K562 (cell line): ENCODE data around the gene NOD1. TPM values are rescaled to one million over a fixed set of nuclear protein-coding genes. Genes with fewer than 3 reads are reported as not detected.

ENCODE experiments used
- ATAC-seq: fragments of 200-7000 bp; cut with Tn5 transposase; 3 replicates; pipeline ENCODE4 v1.9.1; 2020; ENCODE audit warnings: moderate library complexity
- BruUV-seq: library from RNA; stranded (reverse); fragments of 400-500 nt; replicated peaks from 2 replicates; lab custom pipeline; 2021; lab: Mats Ljungman, UMichigan
- CTCF ChIA-PET: fragments of 300-600 bp; formaldehyde crosslinking; extraction: SDS; loops from one replicate; lab custom pipeline; 2021; ENCODE audit warnings: low intra/inter-chr PET ratio; lab: Yijun Ruan, JAX
- POLR2A ChIA-PET: fragments of 300-600, 350-650 bp; sonication (Branson Sonifier 250); formaldehyde crosslinking; extraction: SDS; loops from one replicate; lab custom pipeline; 2021; ENCODE audit warnings: antibody characterized with exemption, inconsistent platforms; lab: Yijun Ruan, JAX
- DNase-seq, 4 experiments: peaks; one replicate each; pipeline versions ENCODE4 v3.0.0 to v3.0.0-alpha.2; 2011 to 2018; ENCODE audit warnings: low spot score in 3 of 4, mixed read lengths in 3 of 4; ENCODE audit errors: extremely low read depth in 1 of 4
- FAIRE-seq: peaks from 2 replicates; lab custom pipeline; 2011; peaks lifted over from hg19 to GRCh38; lab: Jason Lieb, UNC
- H2AFZ ChIP-seq: 2 replicates; pipeline ENCODE4 v1.6.0; 2011; ENCODE audit warnings: low read depth, low read length, control low read depth, inconsistent platforms
- H3K27ac ChIP-seq: fragments of 200-600 bp; 3 replicates; pipeline ENCODE4 v1.8.0; 2011; ENCODE audit warnings: low read depth, mild to moderate bottlenecking, control low read depth, inconsistent platforms, low read length, moderate library complexity, mixed read lengths; ENCODE audit errors: extremely low read depth
- H3K27me3 ChIP-seq, 2 experiments: fragments of 300-600 bp in 1 of 2; 2 replicates in 1 of 2; 3 replicates in 1 of 2; pipeline versions ENCODE4 v1.6.0 to v1.8.0; 2011; ENCODE audit warnings: inconsistent platforms in 2 of 2, low read length in 2 of 2, mild to moderate bottlenecking in 1 of 2, mixed read lengths in 1 of 2, moderate library complexity in 1 of 2; ENCODE audit not compliant: control insufficient read depth in 2 of 2, insufficient read depth in 2 of 2
- H3K36me3 ChIP-seq: fragments of 300-600 bp; 3 replicates; pipeline ENCODE4 v1.8.0; 2011; ENCODE audit warnings: mild to moderate bottlenecking, low read length, inconsistent platforms; ENCODE audit not compliant: control insufficient read depth, insufficient read depth
- H3K4me1 ChIP-seq, 2 experiments: fragments of 200-600 bp in 1 of 2; replicated peaks in 1 of 2; 2 replicates in 1 of 2; 3 replicates in 1 of 2; pipeline versions ENCODE4 v1.5.1 to v1.8.0; 2011; ENCODE audit warnings: inconsistent platforms in 2 of 2, low read length in 2 of 2, mild to moderate bottlenecking in 1 of 2, mixed read lengths in 1 of 2, moderate library complexity in 1 of 2; ENCODE audit not compliant: control insufficient read depth in 2 of 2, insufficient read depth in 2 of 2
- H3K4me2 ChIP-seq: 2 replicates; pipeline ENCODE4 v1.6.1; 2011; ENCODE audit warnings: low read length, control low read depth, inconsistent platforms, mixed read lengths; ENCODE audit not compliant: insufficient read depth
- H3K4me3 ChIP-seq: fragments of 200-600 bp; sonication (generic), shearing (Covaris generic); 2 replicates; pipeline ENCODE4 v1.5.1; 2016; ENCODE audit warnings: control low read depth, inconsistent platforms
- H3K79me2 ChIP-seq: fragments of 200-600 bp; 3 replicates; pipeline ENCODE4 v1.8.0; 2011; ENCODE audit warnings: low read length, inconsistent platforms; ENCODE audit not compliant: control insufficient read depth, insufficient read depth
- H3K9ac ChIP-seq, 2 experiments: 2 replicates each; pipeline versions ENCODE4 v1.6.0 to v1.6.1; 2011; ENCODE audit warnings: low read depth in 2 of 2, low read length in 2 of 2, control low read depth in 1 of 2, inconsistent platforms in 1 of 2, mild to moderate bottlenecking in 1 of 2, mixed read lengths in 1 of 2; ENCODE audit not compliant: insufficient read depth in 1 of 2
- H3K9me1 ChIP-seq: one replicate; pipeline ENCODE4 v1.6.0; 2011; ENCODE audit warnings: inconsistent platforms, mild to moderate bottlenecking, low read length, moderate library complexity; ENCODE audit not compliant: control insufficient read depth, insufficient read depth
- H3K9me3 ChIP-seq: replicated peaks from 2 replicates; pipeline ENCODE4 v1.5.1; 2011; ENCODE audit warnings: low read depth, low read length, inconsistent platforms; ENCODE audit not compliant: control insufficient read depth, insufficient read depth
- H4K20me1 ChIP-seq: replicated peaks from 2 replicates; pipeline ENCODE4 v1.6.1; 2011; ENCODE audit warnings: low read length, inconsistent platforms, mixed read lengths; ENCODE audit not compliant: control insufficient read depth, insufficient read depth
- FOXK2 ChIP-seq, 2 experiments: fragments of 450-650 bp; IDR thresholded peaks in 1 of 2; conservative IDR thresholded peaks in 1 of 2; 2 replicates each; pipeline ENCODE4 v1.6.1; 2016; ENCODE audit warnings: low read depth in 2 of 2, mild to moderate bottlenecking in 1 of 2
- FOXP1 ChIP-seq: sonication (generic); formaldehyde crosslinking; IDR thresholded peaks from 2 replicates; pipeline ENCODE4 v1.8.0; 2022; ENCODE audit warnings: mild to moderate bottlenecking, missing genetic modification reagents
- NUFIP1 ChIP-seq: fragments of 450-650 bp; IDR thresholded peaks from 2 replicates; pipeline ENCODE4 v1.6.1; 2018; ENCODE audit not compliant: partially characterized antibody
- THAP12 ChIP-seq: fragments of 250-450 bp; sonication (Bioruptor Pico); IDR thresholded peaks from 2 replicates; pipeline ENCODE4 v1.9.0; 2021; ENCODE audit warnings: mild to moderate bottlenecking, inconsistent platforms
- VEZF1 ChIP-seq: fragments of 200-800 bp; sonication (Bioruptor generic); IDR thresholded peaks from 2 replicates; pipeline ENCODE4 v1.6.1; 2017; ENCODE audit warnings: missing genetic modification characterization, missing compliant biosample characterization
- ZNF217 ChIP-seq: sonication (generic); formaldehyde crosslinking; IDR thresholded peaks from 2 replicates; pipeline ENCODE4 v1.8.0; 2022; ENCODE audit warnings: mild to moderate bottlenecking, missing genetic modification reagents
- WGBS: fragments of 100-300 bp; shearing (Covaris generic); methylation state at CpG from one replicate; pipeline ENCODE4 v1.1.6; 2016; ENCODE audit warnings: low coverage, mixed read lengths; ENCODE audit not compliant: insufficient coverage; ENCODE audit errors: missing lambda C conversion rate; 5-methylcytosine and 5-hydroxymethylcytosine counted together
- in situ Hi-C: fragments of 300-500 bp; cut with MboI; formaldehyde crosslinking; loops from 4 replicates; pipeline ENCODE4 v1.15.0; 2018; ENCODE audit warnings: inconsistent platforms, mixed read lengths
- intact Hi-C: fragments of 100-400 bp; cut with micrococcal nuclease; formaldehyde crosslinking; loops from 2 replicates; pipeline ENCODE4 v1.14.2; 2022
- polyA plus RNA-seq, 8 experiments: library from polyadenylated mRNA; depleted of rRNA in 4 of 8; stranded (reverse) in 5 of 8; unstranded in 3 of 8; fragments of >200 nt; fragmentation: Nextera tagmentation in 2 of 8; fragmentation: Illumina TruSeq in 1 of 8; extraction: Ambion mirVana in 2 of 8; extraction: Trizol in 1 of 8; gene quantifications; 2 replicates each; pipeline versions ENCODE4 v1.2.1 to v1.2.3, GENCODE V29; 2011 to 2014; ENCODE audit warnings: inconsistent platforms in 1 of 8, missing spikeins in 1 of 8
- total RNA-seq, 7 experiments: library from RNA; depleted of rRNA in 6 of 7; stranded (reverse); fragments of >200 nt in 6 of 7; fragmentation: Illumina TruSeq in 2 of 7; extraction: Trizol in 2 of 7; gene quantifications; 2 replicates each; pipeline versions ENCODE4 v1.2.1 to v1.2.3, GENCODE V29; 2011 to 2021; ENCODE audit warnings: low replicate concordance in 1 of 7

Gene NOD1
- total and polyA plus RNA-seq, 9 of the 15 experiments (the other 6 are each of a cell fraction or from before 2014, with no cell fraction given) = 0.34 to 7.1 (median 4.7) TPM

GRCh38 chr7:30421647-30422196, 56.9 kb downstream of the NOD1 start (continued):
- TF ChIP-seq THAP12 (CRISPR knock-in tag) (no peak), VEZF1 (peak; percentile 21; the same call in 1 of the 2 replicates), FOXK2 (conservative IDR thresholded peaks at IDR 0.05 in 1 of 2, IDR thresholded peaks at IDR 0.05 in 1 of 2; ENCODE audit: low read depth in 2 of 2) (0 out of 4 replicates have a peak, but pooled peaks of 1 of the 2 experiments have one; percentile 17), ZNF217 (CRISPR knock-in tag) (no peak), FOXP1 (CRISPR knock-in tag) (no peak)
- TF ChIP-seq, all 486 proteins: peak for 16

- H3K9me3 ChIP-seq = no peaks in the 10 kb centered on the region; the same call in 1 of the 2 replicates
- no peaks in the 10 kb centered on the region for H3K9me1 ChIP-seq
- H3K4me2 ChIP-seq = no peak overlapping the region
- H3K4me1 ChIP-seq = peaks cover 0 to 24% of the 10 kb centered on the region in 2 experiments; a peak in 3 of 5 replicates
- H4K20me1 ChIP-seq = no peaks in the 10 kb centered on the region; the same call in 1 of the 2 replicates
- POLR2A ChIA-PET = no interaction called here
- no peak for FAIRE-seq
- in situ Hi-C loops (no loop called here), intact Hi-C loops (no loop called here)
- peak; percentile 83 for ATAC-seq
- no peaks in the 10 kb centered on the region for H3K36me3 ChIP-seq
- H3K27ac ChIP-seq = peak overlapping the region; percentile 50; the same call in 2 of the 3 replicates
- no peak for DNase-seq
- peak overlapping the region; percentile 84 for H2AFZ ChIP-seq
- no TSS peak for BruUV-seq
- H3K27me3 ChIP-seq = no peaks in the 10 kb centered on the region
- H3K79me2 ChIP-seq = no peaks in the 10 kb centered on the region
- H3K4me3 ChIP-seq = no peak overlapping the region
- WGBS = 66% methylated on average over 3 of the region's 3 CpGs
- CTCF ChIA-PET = no interaction called here
- H3K9ac ChIP-seq = no peak overlapping the region
- no peak for TF ChIP-seq NUFIP1
These were observed 57.9 kb downstream of the NOD1 start for GRCh38 chr7:30420662-30421061.
